Astrocyte (in vitro differentiated cells and primary cell): ENCODE data around the gene UST. TPM values are rescaled to one million over a fixed set of nuclear protein-coding genes. Genes with fewer than 3 reads are reported as not detected.

Experiments
- DNase-seq: peaks from one replicate; pipeline ENCODE4 v3.0.0-alpha.2; 2010; ENCODE audit warnings: low read depth
- FAIRE-seq: peaks from 2 replicates; lab custom pipeline; 2011; peaks lifted over from hg19 to GRCh38; lab: Jason Lieb, UNC
- H2AFZ ChIP-seq: 2 replicates; pipeline ENCODE4 v1.6.0; 2012; ENCODE audit warnings: low read depth, low read length, inconsistent platforms
- H3K27ac ChIP-seq: 2 replicates; pipeline ENCODE4 v1.5.1; 2011; ENCODE audit warnings: low read depth, low read length, inconsistent platforms
- H3K27me3 ChIP-seq: 2 replicates; pipeline ENCODE4 v1.6.0; 2011; ENCODE audit warnings: low read length, inconsistent platforms; ENCODE audit not compliant: insufficient read depth
- H3K36me3 ChIP-seq: 2 replicates; pipeline ENCODE4 v1.5.1; 2011; ENCODE audit warnings: low read length, inconsistent platforms; ENCODE audit not compliant: insufficient read depth
- H3K4me1 ChIP-seq: 2 replicates; pipeline ENCODE4 v1.5.1; 2011; ENCODE audit warnings: low read length, inconsistent platforms; ENCODE audit not compliant: insufficient read depth
- H3K4me2 ChIP-seq: 2 replicates; pipeline ENCODE4 v1.6.0; 2012; ENCODE audit warnings: low read length, inconsistent platforms
- H3K4me3 ChIP-seq: 2 replicates; pipeline ENCODE4 v1.5.1; 2011; ENCODE audit warnings: low read depth, mild to moderate bottlenecking, low read length, inconsistent platforms; ENCODE audit not compliant: insufficient read depth
- H3K79me2 ChIP-seq: 2 replicates; pipeline ENCODE4 v1.6.0; 2012; ENCODE audit warnings: mild to moderate bottlenecking, low read length, inconsistent platforms; ENCODE audit not compliant: insufficient read depth
- H3K9ac ChIP-seq: 2 replicates; pipeline ENCODE4 v1.6.0; 2012; ENCODE audit warnings: mild to moderate bottlenecking, low read length, inconsistent platforms
- H3K9me3 ChIP-seq: 2 replicates; pipeline ENCODE4 v1.5.1; 2012; ENCODE audit warnings: low read depth, mild to moderate bottlenecking, low read length, inconsistent platforms; ENCODE audit not compliant: insufficient read depth
- H4K20me1 ChIP-seq: 2 replicates; pipeline ENCODE4 v1.6.0; 2012; ENCODE audit warnings: low read length, inconsistent platforms; ENCODE audit not compliant: insufficient read depth
- H3K27ac Mint-ChIP-seq: one replicate; pipeline ENCODE4 v1.8.0; 2021; ENCODE audit warnings: mild to moderate bottlenecking, mixed read lengths; ENCODE audit not compliant: unreplicated experiment
- H3K27me3 Mint-ChIP-seq: one replicate; pipeline ENCODE4 v1.8.0; 2021; ENCODE audit warnings: low read depth, mixed read lengths; ENCODE audit not compliant: unreplicated experiment
- H3K36me3 Mint-ChIP-seq: one replicate; pipeline ENCODE4 v1.8.0; 2021; ENCODE audit warnings: low read depth, mixed read lengths; ENCODE audit not compliant: unreplicated experiment
- H3K4me1 Mint-ChIP-seq: one replicate; pipeline ENCODE4 v1.8.0; 2021; ENCODE audit warnings: low read depth, mixed read lengths; ENCODE audit not compliant: unreplicated experiment
- H3K4me3 Mint-ChIP-seq: one replicate; pipeline ENCODE4 v1.8.0; 2021; ENCODE audit warnings: mild to moderate bottlenecking, moderate library complexity, mixed read lengths; ENCODE audit not compliant: unreplicated experiment
- H3K9me3 Mint-ChIP-seq: one replicate; pipeline ENCODE4 v1.8.0; 2021; ENCODE audit warnings: mild to moderate bottlenecking, mixed read lengths; ENCODE audit not compliant: unreplicated experiment
- EZH2 ChIP-seq: IDR thresholded peaks from 2 replicates; pipeline ENCODE4 v1.6.1; 2012; ENCODE audit warnings: mild to moderate bottlenecking, low read length, inconsistent platforms; ENCODE audit not compliant: insufficient read depth
- total RNA-seq: library from RNA; stranded (reverse); gene quantifications from 2 replicates; pipeline ENCODE4 v1.2.1, GENCODE V29; 2021
- TF ChIP-seq, protein P1 (sequence below): IDR thresholded peaks from 2 replicates; pipeline ENCODE4 v1.5.1; 2011; ENCODE audit warnings: low read depth, mild to moderate bottlenecking, inconsistent platforms, low read length, moderate library complexity; ENCODE audit not compliant: insufficient read depth

The UST gene
- total RNA-seq, 1 donor from 2014 or later = 15.3 TPM

DNA sequence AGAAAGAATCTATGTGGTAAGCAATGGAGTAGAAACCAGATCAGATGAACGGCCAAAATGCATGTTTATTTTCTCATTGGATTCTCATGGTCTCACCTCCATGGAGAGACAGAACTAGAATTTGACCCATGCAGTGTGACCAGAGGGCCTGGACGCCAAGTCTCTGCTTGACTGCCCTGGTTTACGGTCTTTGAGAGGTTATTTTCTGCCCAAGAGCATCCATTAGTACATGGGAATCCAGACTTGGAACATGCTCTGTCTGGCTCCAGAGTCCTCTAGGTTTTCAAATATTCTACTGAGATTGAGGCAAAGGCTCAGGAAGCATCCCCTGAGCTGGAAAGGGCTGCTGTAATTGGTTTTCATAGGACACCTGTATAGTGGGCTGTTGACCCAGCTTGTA, 45.5 kb upstream of the UST start:
- Histone ChIP-seq H3K9ac (peak overlapping the region; percentile 61), H3K27me3 (no peaks in the 10 kb centered on the region), H3K4me3 (peak overlapping the region; percentile 54), H3K9me3 (no peaks in the 10 kb centered on the region), H2AFZ (peak overlapping the region; percentile 76), H3K4me1 (peaks cover 12% of the 10 kb centered on the region), H3K4me2 (peak overlapping the region; percentile 85), H3K79me2 (no peaks in the 10 kb centered on the region), H4K20me1 (no peaks in the 10 kb centered on the region), H3K36me3 (no peaks in the 10 kb centered on the region), H3K27ac (no peak overlapping the region)
- peaks cover 12% of the 10 kb centered on the region for H3K9me3 Mint-ChIP-seq
- no peaks in the 10 kb centered on the region for H3K27me3 Mint-ChIP-seq
- no peaks in the 10 kb centered on the region for H3K36me3 Mint-ChIP-seq
- no peak for TF ChIP-seq EZH2
- TF ChIP-seq, protein P1, sequence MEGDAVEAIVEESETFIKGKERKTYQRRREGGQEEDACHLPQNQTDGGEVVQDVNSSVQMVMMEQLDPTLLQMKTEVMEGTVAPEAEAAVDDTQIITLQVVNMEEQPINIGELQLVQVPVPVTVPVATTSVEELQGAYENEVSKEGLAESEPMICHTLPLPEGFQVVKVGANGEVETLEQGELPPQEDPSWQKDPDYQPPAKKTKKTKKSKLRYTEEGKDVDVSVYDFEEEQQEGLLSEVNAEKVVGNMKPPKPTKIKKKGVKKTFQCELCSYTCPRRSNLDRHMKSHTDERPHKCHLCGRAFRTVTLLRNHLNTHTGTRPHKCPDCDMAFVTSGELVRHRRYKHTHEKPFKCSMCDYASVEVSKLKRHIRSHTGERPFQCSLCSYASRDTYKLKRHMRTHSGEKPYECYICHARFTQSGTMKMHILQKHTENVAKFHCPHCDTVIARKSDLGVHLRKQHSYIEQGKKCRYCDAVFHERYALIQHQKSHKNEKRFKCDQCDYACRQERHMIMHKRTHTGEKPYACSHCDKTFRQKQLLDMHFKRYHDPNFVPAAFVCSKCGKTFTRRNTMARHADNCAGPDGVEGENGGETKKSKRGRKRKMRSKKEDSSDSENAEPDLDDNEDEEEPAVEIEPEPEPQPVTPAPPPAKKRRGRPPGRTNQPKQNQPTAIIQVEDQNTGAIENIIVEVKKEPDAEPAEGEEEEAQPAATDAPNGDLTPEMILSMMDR = no peak
- H3K4me1 Mint-ChIP-seq = no peaks in the 10 kb centered on the region
- no peak for DNase-seq
- no peak overlapping the region for H3K4me3 Mint-ChIP-seq
- no peak overlapping the region for H3K27ac Mint-ChIP-seq
- FAIRE-seq = no peak

DNA sequence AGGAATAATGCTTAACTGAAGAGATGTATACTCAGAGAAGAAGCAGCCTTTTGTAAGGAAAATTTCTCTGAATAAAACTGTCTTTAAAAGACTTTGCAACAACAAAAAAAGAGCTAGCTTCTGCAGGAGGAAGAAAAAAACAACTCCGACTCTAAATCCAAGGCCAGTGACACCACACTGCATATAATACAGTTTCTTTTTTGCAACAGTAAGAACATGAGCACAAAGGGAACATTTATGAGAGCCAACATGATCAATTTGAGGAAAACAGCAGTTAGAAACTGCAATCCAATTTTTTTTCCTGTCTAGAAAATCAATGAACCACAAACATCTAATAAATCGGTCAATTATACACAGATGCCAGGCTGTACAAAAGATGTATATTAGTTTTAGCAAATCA, 42.9 kb upstream of the UST start:
- Histone ChIP-seq H3K27ac (no peak overlapping the region), H4K20me1 (no peaks in the 10 kb centered on the region), H3K4me3 (no peak overlapping the region), H3K27me3 (no peaks in the 10 kb centered on the region), H3K79me2 (no peaks in the 10 kb centered on the region), H3K9ac (no peak overlapping the region), H3K4me2 (no peak overlapping the region), H3K36me3 (no peaks in the 10 kb centered on the region), H3K4me1 (peaks cover 12% of the 10 kb centered on the region), H3K9me3 (no peaks in the 10 kb centered on the region), H2AFZ (no peak overlapping the region)
- H3K4me1 Mint-ChIP-seq = no peaks in the 10 kb centered on the region
- DNase-seq (no peak), FAIRE-seq (no peak)
- H3K27ac Mint-ChIP-seq = no peak overlapping the region
- H3K36me3 Mint-ChIP-seq = no peaks in the 10 kb centered on the region
- TF ChIP-seq EZH2 = no peak
- TF ChIP-seq, protein P1 = no peak
- H3K9me3 Mint-ChIP-seq = peaks cover 6% of the 10 kb centered on the region
- H3K27me3 Mint-ChIP-seq = no peaks in the 10 kb centered on the region
- H3K4me3 Mint-ChIP-seq = no peak overlapping the region

DNA sequence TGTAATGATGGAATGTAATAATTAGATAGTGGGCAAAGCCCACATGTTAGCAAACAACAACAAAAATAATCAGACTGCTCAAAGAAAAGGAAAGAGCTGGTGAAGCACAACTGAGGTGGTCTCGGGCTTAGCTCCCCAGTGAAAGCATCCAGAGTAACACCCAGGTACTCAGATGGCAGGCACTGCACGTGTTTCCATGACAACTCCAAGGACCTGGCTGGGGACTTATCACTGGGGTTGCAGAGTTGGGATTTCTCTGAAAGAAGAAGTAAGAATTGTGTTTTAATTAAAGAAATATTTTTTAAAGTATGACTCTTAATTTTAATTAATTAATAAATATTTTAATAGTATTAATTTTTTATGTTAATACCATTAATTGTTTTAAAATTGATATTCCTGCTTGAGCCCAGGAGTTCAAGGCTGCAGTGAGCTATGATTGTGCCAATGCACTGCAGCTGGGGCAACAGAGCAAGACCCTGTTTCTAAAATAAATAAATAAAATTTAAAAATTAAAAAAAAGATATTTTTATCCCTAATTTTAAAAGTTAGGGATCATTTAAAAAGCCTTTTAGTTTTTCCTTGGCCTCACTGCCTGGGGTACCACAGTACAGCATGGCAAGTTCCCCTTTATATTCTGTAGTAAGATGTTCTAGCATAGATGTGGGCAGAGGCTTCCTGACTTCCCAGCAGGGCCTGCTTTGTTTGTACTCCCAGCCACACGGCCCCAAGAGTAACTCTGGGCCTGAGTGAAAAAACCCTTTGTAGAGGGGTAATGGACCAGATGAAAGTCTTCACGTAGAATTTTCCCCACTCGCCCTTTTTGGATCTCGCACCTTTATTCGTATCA, 42.2 kb upstream of the UST start:
- no peak for DNase-seq
- H3K4me3 Mint-ChIP-seq = no peak overlapping the region
- H3K4me2 ChIP-seq = no peak overlapping the region
- H3K9me3 ChIP-seq = no peaks in the 10 kb centered on the region
- no peak overlapping the region for H3K4me3 ChIP-seq
- H3K27ac Mint-ChIP-seq = no peak overlapping the region
- no peak overlapping the region for H3K27ac ChIP-seq
- H3K27me3 Mint-ChIP-seq = no peaks in the 10 kb centered on the region
- no peaks in the 10 kb centered on the region for H3K79me2 ChIP-seq
- no peaks in the 10 kb centered on the region for H4K20me1 ChIP-seq
- no peaks in the 10 kb centered on the region for H3K27me3 ChIP-seq
- H3K36me3 Mint-ChIP-seq = no peaks in the 10 kb centered on the region
- H3K9ac ChIP-seq = no peak overlapping the region
- H3K9me3 Mint-ChIP-seq = peaks cover 5% of the 10 kb centered on the region
- peaks cover 12% of the 10 kb centered on the region for H3K4me1 ChIP-seq
- H3K36me3 ChIP-seq = no peaks in the 10 kb centered on the region
- TF ChIP-seq EZH2 = no peak
- TF ChIP-seq, protein P1 = no peak
- no peak overlapping the region for H2AFZ ChIP-seq
- no peak for FAIRE-seq
- H3K4me1 Mint-ChIP-seq = no peaks in the 10 kb centered on the region
